ENCODE results near the gene ARHGAP30. TPM values are rescaled to one million over a fixed set of nuclear protein-coding genes. Genes with fewer than 3 reads are reported as not detected.
A peak's percentile ranks its signal among the peaks of the same experiment; 100 is the strongest.
"Not testable (repeated sequence)": the region's sequence is repeated elsewhere in the genome, so short reads cannot be mapped to it uniquely, and the experiment has no call there.

The ARHGAP30 gene
- total RNA-seq, 1 experiment from 2014 or later: 0.55 TPM

GRCh38 chr1:161068306-161069234 lies 1.1 kb downstream of the ARHGAP30 start:
- Histone ChIP-seq H3K9me2 (replicated peaks; ENCODE audit: low read length) (no peaks in the 10 kb centered on the region), H3K4me1 (ENCODE audit: insufficient read depth, low read length) (no peaks in the 10 kb centered on the region), H3K4me3 (ENCODE audit: low read length) (no peak overlapping the region), H2AFZ (ENCODE audit: low read length) (no peak overlapping the region), H3F3A (ENCODE audit: low read length, unreplicated experiment) (no peaks in the 10 kb centered on the region), H3K27ac (ENCODE audit: low read length) (no peak overlapping the region), H3K36me3 (ENCODE audit: low read depth, low read length) (no peaks in the 10 kb centered on the region), H3K79me2 (ENCODE audit: low read length) (no peaks in the 10 kb centered on the region), H3K9ac (ENCODE audit: low read length) (no peak overlapping the region), H4K20me1 (ENCODE audit: low read length) (no peaks in the 10 kb centered on the region), H3K4me2 (ENCODE audit: low read length) (no peak overlapping the region), H3K9me3 (ENCODE audit: low read length) (no peaks in the 10 kb centered on the region), H3K27me3 (ENCODE audit: low read length) (no peaks in the 10 kb centered on the region)
- ChIA-PET CTCF (no interaction called here), POLR2A (ENCODE audit: unreplicated experiment) (no interaction called here)
- TF ChIP-seq EZH2 (IDR thresholded peaks at IDR 0.05; ENCODE audit: low read length, unreplicated experiment) (no peak), EZH2phosphoT487 (IDR thresholded peaks at IDR 0.05; ENCODE audit: borderline replicate concordance, low read length) (no peak), CTCF (conservative IDR thresholded peaks at IDR 0.05; ENCODE audit: low read depth, low read length) (no peak)
- ATAC-seq: peak; percentile 41
- intact Hi-C loops (cut with micrococcal nuclease): no loop called here
- DNase-seq: no peak
- no TSS peak for BruUV-seq (replicated peaks)

- DNase-seq (no peak), ATAC-seq (no peak)
- H3K9me2 ChIP-seq (replicated peaks; ENCODE audit: low read length): no peaks in the 10 kb centered on the region
- POLR2A ChIA-PET (ENCODE audit: unreplicated experiment): no interaction called here
- BruUV-seq (replicated peaks): no TSS peak
- H3K4me1 ChIP-seq (ENCODE audit: insufficient read depth, low read length): no peaks in the 10 kb centered on the region
- no peaks in the 10 kb centered on the region for H3K9me3 ChIP-seq (ENCODE audit: low read length)
- intact Hi-C loops (cut with micrococcal nuclease): no loop called here
- no peak overlapping the region for H2AFZ ChIP-seq (ENCODE audit: low read length)
- no peaks in the 10 kb centered on the region for H4K20me1 ChIP-seq (ENCODE audit: low read length)
- TF ChIP-seq EZH2phosphoT487 (IDR thresholded peaks at IDR 0.05; ENCODE audit: borderline replicate concordance, low read length): no peak
- no peaks in the 10 kb centered on the region for H3F3A ChIP-seq (ENCODE audit: low read length, unreplicated experiment)
- H3K9ac ChIP-seq (ENCODE audit: low read length): no peak overlapping the region
- H3K36me3 ChIP-seq (ENCODE audit: low read depth, low read length): no peaks in the 10 kb centered on the region
- H3K27ac ChIP-seq (ENCODE audit: low read length): no peak overlapping the region
- H3K4me3 ChIP-seq (ENCODE audit: low read length): no peak overlapping the region
- CTCF ChIA-PET: no interaction called here
- H3K79me2 ChIP-seq (ENCODE audit: low read length): no peaks in the 10 kb centered on the region
- H3K4me2 ChIP-seq (ENCODE audit: low read length): no peak overlapping the region
- no peaks in the 10 kb centered on the region for H3K27me3 ChIP-seq (ENCODE audit: low read length)
Observed at GRCh38 chr1:161066694-161067093, 3.0 kb downstream of the ARHGAP30 start.

- H3K27me3 ChIP-seq (ENCODE audit: low read length); H3K9me2 ChIP-seq (replicated peaks; ENCODE audit: low read length); BruUV-seq (replicated peaks); H3K4me2 ChIP-seq (ENCODE audit: low read length); H3K4me1 ChIP-seq (ENCODE audit: insufficient read depth, low read length); H4K20me1 ChIP-seq (ENCODE audit: low read length); H3F3A ChIP-seq (ENCODE audit: low read length, unreplicated experiment); DNase-seq; H3K36me3 ChIP-seq (ENCODE audit: low read depth, low read length); intact Hi-C loops (cut with micrococcal nuclease); H3K4me3 ChIP-seq (ENCODE audit: low read length); H3K9ac ChIP-seq (ENCODE audit: low read length); CTCF ChIA-PET; POLR2A ChIA-PET (ENCODE audit: unreplicated experiment); H2AFZ ChIP-seq (ENCODE audit: low read length); ATAC-seq; H3K9me3 ChIP-seq (ENCODE audit: low read length); H3K79me2 ChIP-seq (ENCODE audit: low read length); H3K27ac ChIP-seq (ENCODE audit: low read length): not testable (repeated sequence)
Observed at GRCh38 chr1:161065681-161066080, 4.0 kb downstream of the ARHGAP30 start.

- H3K79me2 ChIP-seq (ENCODE audit: low read length); BruUV-seq (replicated peaks); CTCF ChIA-PET; H3K4me1 ChIP-seq (ENCODE audit: insufficient read depth, low read length); H3K27me3 ChIP-seq (ENCODE audit: low read length); H3K27ac ChIP-seq (ENCODE audit: low read length); H3K9me3 ChIP-seq (ENCODE audit: low read length); H3K4me3 ChIP-seq (ENCODE audit: low read length); intact Hi-C loops (cut with micrococcal nuclease); H3K36me3 ChIP-seq (ENCODE audit: low read depth, low read length); POLR2A ChIA-PET (ENCODE audit: unreplicated experiment); H2AFZ ChIP-seq (ENCODE audit: low read length); H4K20me1 ChIP-seq (ENCODE audit: low read length); H3K9me2 ChIP-seq (replicated peaks; ENCODE audit: low read length); H3K9ac ChIP-seq (ENCODE audit: low read length); DNase-seq; ATAC-seq; H3K4me2 ChIP-seq (ENCODE audit: low read length); H3F3A ChIP-seq (ENCODE audit: low read length, unreplicated experiment): not testable (repeated sequence)
Observed at GRCh38 chr1:161063936-161064335, 5.8 kb downstream of the ARHGAP30 start.

All from PC-3 (cell line).